Testis (tissue), 2 donors: ENCODE measurements around the gene GSN.

Experiments
- CTCF ChIP-seq, 3 experiments: fragments of 450-650 bp in 2 of 3; fragments of 200-600 bp in 1 of 3; sonication (generic) in 1 of 3; IDR thresholded peaks; one replicate each; pipeline ENCODE4 v1.5.1; 2016 to 2019; ENCODE audit warnings: antibody characterized with exemption in 3 of 3, mild to moderate bottlenecking in 2 of 3, moderate library complexity in 1 of 3
- POLR2A ChIP-seq: fragments of 450-650 bp; IDR thresholded peaks from one replicate; pipeline ENCODE4 v1.6.1; 2017; ENCODE audit warnings: antibody characterized with exemption, mild to moderate bottlenecking, moderate library complexity

GRCh38 chr9:121350993-121351561 is 83.1 kb downstream of the GSN start:
- TF ChIP-seq CTCF (IDR thresholded peaks at IDR 0.05) (no peak), POLR2A (no peak)
